Measurements from ENCODE around the gene NPIPB4.
"Not testable (repeated sequence)": the region's sequence is repeated elsewhere in the genome, so short reads cannot be mapped to it uniquely, and the experiment has no call there.

GRCh38 chr16:21820028-21820907, 37.3 kb downstream of the NPIPB4 start:
- peak in 2 of 4 donors; percentile 43 to 83 for TF ChIP-seq POLR2A (IDR thresholded peaks at IDR 0.05)
- TF ChIP-seq CTCF (IDR thresholded peaks at IDR 0.05), result not testable (repeated sequence)
